ENCODE results near the gene PON2. TPM values are rescaled to one million over a fixed set of nuclear protein-coding genes. Genes with fewer than 3 reads are reported as not detected.

The PON2 gene
- total RNA-seq, 4 donors from 2014 or later = 53.9 to 110 (median 58.2) TPM

DNA sequence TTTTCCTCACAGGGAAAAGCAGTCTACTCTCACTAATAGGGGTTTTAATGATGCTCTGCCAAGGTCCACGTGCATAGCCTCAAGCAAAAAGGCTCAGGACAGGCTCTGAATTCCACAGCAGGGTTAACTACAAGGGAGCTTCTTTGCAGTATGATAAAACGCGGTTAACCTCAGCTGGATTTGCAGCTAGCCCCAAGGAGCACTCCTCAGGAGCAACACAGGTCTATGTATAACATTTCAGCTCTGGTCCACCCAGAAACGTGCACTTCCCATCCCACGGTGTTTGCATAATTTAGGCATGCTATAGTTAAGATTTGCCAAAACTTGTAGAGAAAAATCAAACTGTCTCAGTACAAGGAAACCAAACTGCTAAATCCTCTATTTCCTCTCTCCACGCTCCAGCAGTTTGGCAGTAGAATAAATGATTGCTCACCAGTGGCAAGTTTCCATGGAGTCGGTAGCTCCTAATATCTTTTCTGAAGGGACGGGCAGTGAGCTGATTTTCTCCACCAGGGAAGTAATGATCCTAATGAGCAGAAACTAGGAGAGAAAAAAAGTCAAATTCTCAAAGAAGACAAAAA is 37.8 kb upstream of the PON2 start:
- no peaks in the 10 kb centered on the region for H3K27me3 ChIP-seq
- H3K4me3 ChIP-seq = no peak overlapping the region
- H3K9me3 ChIP-seq = no peaks in the 10 kb centered on the region
- TF ChIP-seq, protein P1, sequence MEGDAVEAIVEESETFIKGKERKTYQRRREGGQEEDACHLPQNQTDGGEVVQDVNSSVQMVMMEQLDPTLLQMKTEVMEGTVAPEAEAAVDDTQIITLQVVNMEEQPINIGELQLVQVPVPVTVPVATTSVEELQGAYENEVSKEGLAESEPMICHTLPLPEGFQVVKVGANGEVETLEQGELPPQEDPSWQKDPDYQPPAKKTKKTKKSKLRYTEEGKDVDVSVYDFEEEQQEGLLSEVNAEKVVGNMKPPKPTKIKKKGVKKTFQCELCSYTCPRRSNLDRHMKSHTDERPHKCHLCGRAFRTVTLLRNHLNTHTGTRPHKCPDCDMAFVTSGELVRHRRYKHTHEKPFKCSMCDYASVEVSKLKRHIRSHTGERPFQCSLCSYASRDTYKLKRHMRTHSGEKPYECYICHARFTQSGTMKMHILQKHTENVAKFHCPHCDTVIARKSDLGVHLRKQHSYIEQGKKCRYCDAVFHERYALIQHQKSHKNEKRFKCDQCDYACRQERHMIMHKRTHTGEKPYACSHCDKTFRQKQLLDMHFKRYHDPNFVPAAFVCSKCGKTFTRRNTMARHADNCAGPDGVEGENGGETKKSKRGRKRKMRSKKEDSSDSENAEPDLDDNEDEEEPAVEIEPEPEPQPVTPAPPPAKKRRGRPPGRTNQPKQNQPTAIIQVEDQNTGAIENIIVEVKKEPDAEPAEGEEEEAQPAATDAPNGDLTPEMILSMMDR (IDR thresholded peaks at IDR 0.05) = no peak
- TF ChIP-seq EP300 (IDR thresholded peaks at IDR 0.05) (no peak), POLR2A (IDR thresholded peaks at IDR 0.05) (no peak), POLR2AphosphoS5 (IDR thresholded peaks at IDR 0.05) (no peak)
- ATAC-seq = no peak
- no peaks in the 10 kb centered on the region for H3K36me3 ChIP-seq
- 8 to 10% methylated on average over 2 to 5 of the region's 8 CpGs for WGBS, 2 donors (ENCODE audit: low coverage in 1 of 2)
- H3K4me1 ChIP-seq = peaks cover 0 to 6% (median 0%) of the 10 kb centered on the region in 3 donors
- no peak overlapping the region for H3K27ac ChIP-seq

GRCh38 chr7:95471071-95471470 is 36.2 kb upstream of the PON2 start:
- TF ChIP-seq POLR2A (IDR thresholded peaks at IDR 0.05) (no peak), EP300 (IDR thresholded peaks at IDR 0.05) (no peak), POLR2AphosphoS5 (IDR thresholded peaks at IDR 0.05) (no peak)
- TF ChIP-seq, protein P1 (IDR thresholded peaks at IDR 0.05) = no peak
- H3K4me1 ChIP-seq = peaks cover 0 to 6% (median 0%) of the 10 kb centered on the region in 3 donors
- H3K4me3 ChIP-seq = no peak overlapping the region
- no peak for ATAC-seq
- no peaks in the 10 kb centered on the region for H3K9me3 ChIP-seq
- WGBS, 2 donors (ENCODE audit: low coverage in 1 of 2) = 73 to 100% methylated on average over 1 to 3 of the region's 3 CpGs
- H3K27ac ChIP-seq = no peak overlapping the region
- no peaks in the 10 kb centered on the region for H3K36me3 ChIP-seq
- no peaks in the 10 kb centered on the region for H3K27me3 ChIP-seq

DNA sequence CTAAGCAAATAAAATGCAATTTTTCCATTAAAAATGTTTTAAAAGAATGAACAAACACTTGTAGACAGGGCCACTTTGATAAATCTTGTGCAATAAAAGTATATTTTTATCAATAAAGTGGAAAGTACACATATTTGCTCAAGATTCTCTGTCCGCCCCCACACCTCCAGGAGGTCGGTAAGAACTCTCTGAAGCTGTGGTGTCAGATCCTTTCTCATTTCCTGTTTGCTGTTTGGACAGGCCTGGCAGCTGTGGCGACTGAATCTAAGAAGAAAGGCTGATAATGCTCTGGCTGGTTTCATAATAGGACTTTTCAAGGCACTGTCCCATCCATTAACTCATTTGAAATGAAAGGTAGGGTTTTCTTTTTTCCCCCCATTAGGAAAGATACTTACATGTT is 35.6 kb upstream of the PON2 start:
- no peak for ATAC-seq
- TF ChIP-seq, protein P1 (IDR thresholded peaks at IDR 0.05) = no peak
- TF ChIP-seq EP300 (IDR thresholded peaks at IDR 0.05) (no peak), POLR2A (IDR thresholded peaks at IDR 0.05) (no peak), POLR2AphosphoS5 (IDR thresholded peaks at IDR 0.05) (no peak)
- Histone ChIP-seq H3K4me1 (peaks cover 0 to 6% (median 0%) of the 10 kb centered on the region in 3 donors), H3K36me3 (no peaks in the 10 kb centered on the region), H3K27me3 (no peaks in the 10 kb centered on the region), H3K27ac (no peak overlapping the region), H3K9me3 (no peaks in the 10 kb centered on the region), H3K4me3 (no peak overlapping the region)
- 57% methylated on average over 3 of the region's 3 CpGs for WGBS, 2 donors (ENCODE audit: low coverage in 1 of 2)

DNA sequence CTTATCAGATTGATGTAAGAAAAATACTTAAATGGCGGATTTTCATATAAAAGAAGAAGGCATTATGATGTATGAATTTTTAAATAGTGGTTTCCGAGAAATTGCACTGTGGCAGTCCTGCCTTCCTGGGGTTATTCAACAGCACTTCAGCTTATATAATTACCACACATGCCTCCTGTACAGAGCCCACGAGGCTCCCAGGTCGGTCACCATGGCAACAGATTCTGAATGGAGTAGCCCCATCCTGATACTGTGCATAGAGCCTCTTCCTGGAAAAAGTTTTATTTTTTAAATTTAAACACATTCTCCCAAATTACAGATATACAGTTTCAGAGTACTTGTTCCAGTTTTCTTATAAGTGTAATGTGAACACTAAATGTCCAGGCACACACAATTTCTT is 35.0 kb upstream of the PON2 start:
- H3K27ac ChIP-seq = no peak overlapping the region
- no peaks in the 10 kb centered on the region for H3K36me3 ChIP-seq
- peaks cover 0 to 6% (median 0%) of the 10 kb centered on the region in 3 donors for H3K4me1 ChIP-seq
- no peak overlapping the region for H3K4me3 ChIP-seq
- no peaks in the 10 kb centered on the region for H3K27me3 ChIP-seq
- TF ChIP-seq POLR2A (IDR thresholded peaks at IDR 0.05) = no peak
- TF ChIP-seq EP300 (IDR thresholded peaks at IDR 0.05) = no peak
- TF ChIP-seq, protein P1 (IDR thresholded peaks at IDR 0.05) = no peak
- TF ChIP-seq POLR2AphosphoS5 (IDR thresholded peaks at IDR 0.05) = no peak
- no peaks in the 10 kb centered on the region for H3K9me3 ChIP-seq
- no peak for ATAC-seq
- 58 to 89% methylated on average over 4 of the region's 4 CpGs for WGBS, 2 donors (ENCODE audit: low coverage in 1 of 2)

- TF ChIP-seq EP300 (IDR thresholded peaks at IDR 0.05) (no peak), POLR2A (IDR thresholded peaks at IDR 0.05) (no peak), POLR2AphosphoS5 (IDR thresholded peaks at IDR 0.05) (no peak)
- TF ChIP-seq, protein P1 (IDR thresholded peaks at IDR 0.05) = no peak
- ATAC-seq = no peak
- 90 to 91% methylated on average over 1 of the region's 1 CpG for WGBS, 2 donors (ENCODE audit: low coverage in 1 of 2)
- no peak overlapping the region for H3K27ac ChIP-seq
- H3K4me1 ChIP-seq = peaks cover 0 to 6% (median 0%) of the 10 kb centered on the region in 3 donors
- no peaks in the 10 kb centered on the region for H3K9me3 ChIP-seq
- H3K27me3 ChIP-seq = no peaks in the 10 kb centered on the region
- H3K36me3 ChIP-seq = no peaks in the 10 kb centered on the region
- no peak overlapping the region for H3K4me3 ChIP-seq
Observed at GRCh38 chr7:95469187-95469586, 34.4 kb upstream of the PON2 start.
